Stimulated activated naive CD4-positive, alpha-beta T cell treated with Interleukin-2 at 50 U/mL for 16 hours (primary cell): ENCODE results near the gene PARM1.
"Not testable (repeated sequence)": the region's sequence is repeated elsewhere in the genome, so short reads cannot be mapped to it uniquely, and the experiment has no call there.

Source experiments
- DNase-seq: peaks from one replicate; lab custom pipeline; 2025; lab: John Stamatoyannopoulos, UW

Gene PARM1

GRCh38 chr4:74983253-74983635 is 50.3 kb downstream of the PARM1 start:
- DNase-seq, result no peak

- no peak for DNase-seq
These were observed 57.5 kb downstream of the PARM1 start for GRCh38 chr4:74990276-74990875.

GRCh38 chr4:74994436-74994835 is 61.5 kb downstream of the PARM1 start:
- not testable (repeated sequence) for DNase-seq

- DNase-seq, result no peak
These were observed 64.1 kb downstream of the PARM1 start for GRCh38 chr4:74996996-74997395.

GRCh38 chr4:74997948-74998729 is 65.2 kb downstream of the PARM1 start:
- no peak for DNase-seq

- DNase-seq, result no peak
These were observed 66.9 kb downstream of the PARM1 start for GRCh38 chr4:74999714-75000309.

GRCh38 chr4:75001871-75002270 is 69.0 kb downstream of the PARM1 start:
- DNase-seq, result no peak

GRCh38 chr4:75002381-75002780 is 69.5 kb downstream of the PARM1 start:
- DNase-seq, result no peak

GRCh38 chr4:75003979-75004378 is 71.1 kb downstream of the PARM1 start:
- no peak for DNase-seq

GRCh38 chr4:75004755-75005668 is 72.1 kb downstream of the PARM1 start:
- no peak for DNase-seq

GRCh38 chr4:75005727-75006126 is 72.8 kb downstream of the PARM1 start:
- no peak for DNase-seq

GRCh38 chr4:75007891-75008290 is 75.0 kb downstream of the PARM1 start:
- no peak for DNase-seq

- no peak for DNase-seq
These were observed 76.2 kb downstream of the PARM1 start for GRCh38 chr4:75009138-75009537.

GRCh38 chr4:75011131-75011795 is 78.3 kb downstream of the PARM1 start:
- no peak for DNase-seq

GRCh38 chr4:75015627-75016026 is 82.7 kb downstream of the PARM1 start:
- DNase-seq, result no peak

GRCh38 chr4:75016472-75016871 is 83.6 kb downstream of the PARM1 start:
- no peak for DNase-seq

- DNase-seq, result no peak
These were observed 86.0 kb downstream of the PARM1 start for GRCh38 chr4:75018811-75019479.

GRCh38 chr4:75025431-75025830 is 92.5 kb downstream of the PARM1 start:
- no peak for DNase-seq

- no peak for DNase-seq
These were observed 95.4 kb downstream of the PARM1 start for GRCh38 chr4:75028196-75028854.

GRCh38 chr4:75030028-75030427 is 97.1 kb downstream of the PARM1 start:
- DNase-seq, result no peak
